ENCODE results near the gene ATP10B.

GRCh38 chr5:160537116-160537515 lies 314.9 kb downstream of the ATP10B start:
- TF ChIP-seq CTCF (IDR thresholded peaks at IDR 0.05) (no peak), POLR2A (IDR thresholded peaks at IDR 0.05) (no peak)

All from Peyer's patch (tissue), 4 donors.